ENCODE data around the gene BTNL9. TPM values are rescaled to one million over a fixed set of nuclear protein-coding genes. Genes with fewer than 3 reads are reported as not detected.

The BTNL9 gene
- total and polyA plus RNA-seq, 9 of the 15 experiments (the other 6 are each of a cell fraction or from before 2014, with no cell fraction given), result 3.7 to 86.7 (median 29.4) TPM

- ATAC-seq (no peak; the same call in 2 of the 3 replicates), FAIRE-seq (no peak), DNase-seq (ENCODE audit: extremely low read depth in 1 of 4, low spot score in 3 of 4) (no peak)
- TF ChIP-seq ELF1 (tag; IDR thresholded peaks at IDR 0.05) (no peak), ELF4 (CRISPR knock-in tag; IDR thresholded peaks at IDR 0.05) (no peak), PHF21A (IDR thresholded peaks at IDR 0.05; ENCODE audit: borderline replicate concordance, low read depth) (peak; percentile 18; the same call in 1 of the 2 replicates), EWSR1 (IDR thresholded peaks at IDR 0.05; ENCODE audit: borderline replicate concordance, low read depth, partially characterized antibody) (no peak), KDM1A (IDR thresholded peaks at IDR 0.05) (peak; percentile 64 to 77), PTRF (tag; IDR thresholded peaks at IDR 0.05) (no peak), NR4A1 (CRISPR knock-in tag; IDR thresholded peaks at IDR 0.05) (no peak), NR4A1 (tag; IDR thresholded peaks at IDR 0.05) (no peak), HMG20B (CRISPR knock-in tag; IDR thresholded peaks at IDR 0.05) (no peak), SRSF1 (IDR thresholded peaks at IDR 0.05; ENCODE audit: low read depth, low read length) (no peak), SREBF1 (IDR thresholded peaks at IDR 0.05; ENCODE audit: borderline replicate concordance, low read depth, low read length) (no peak), USF1 (CRISPR knock-in tag; IDR thresholded peaks at IDR 0.05) (no peak; the same call in 1 of the 2 replicates), RCOR1 (IDR thresholded peaks at IDR 0.05; ENCODE audit: borderline replicate concordance in 1 of 2, low read depth in 2 of 2, low read length in 2 of 2) (peak in 1 of 2 experiments; percentile 32; a peak in 1 of 4 replicates), ZNF175 (CRISPR knock-in tag; IDR thresholded peaks at IDR 0.05; ENCODE audit: low read depth) (no peak), ZEB2 (IDR thresholded peaks at IDR 0.05) (no peak), EGR1 (conservative IDR thresholded peaks at IDR 0.05) (peak; percentile 90), ZBED1 (IDR thresholded peaks at IDR 0.05) (no peak), C11orf30 (IDR thresholded peaks at IDR 0.05; ENCODE audit: low read depth) (no peak)
- no peak overlapping the region; a peak in 1 of 4 replicates for H3K9ac ChIP-seq (ENCODE audit: insufficient read depth in 1 of 2, low read depth in 2 of 2, low read length in 2 of 2)
- H3K9me3 ChIP-seq (replicated peaks; ENCODE audit: control insufficient read depth, insufficient read depth, low read depth, low read length), result no peaks in the 10 kb centered on the region
- no peaks in the 10 kb centered on the region for H4K20me1 ChIP-seq (replicated peaks; ENCODE audit: control insufficient read depth, insufficient read depth, low read length)
- no peaks in the 10 kb centered on the region for H3K9me1 ChIP-seq (ENCODE audit: control insufficient read depth, insufficient read depth, low read length)
- H3K4me2 ChIP-seq (ENCODE audit: insufficient read depth, low read length), result peak overlapping the region; percentile 75; the same call in 1 of the 2 replicates
- peaks cover 9 to 29% of the 10 kb centered on the region in 2 experiments; a peak in 4 of 5 replicates for H3K4me1 ChIP-seq (replicated peaks in 1 of 2; ENCODE audit: control insufficient read depth in 2 of 2, insufficient read depth in 2 of 2, low read length in 2 of 2)
- ChIA-PET CTCF (ENCODE audit: low intra/inter-chr PET ratio) (interaction anchor here (2.1 kb wide), 1 partner anchor 115 kb away, joined by 8 read pairs; no protein-coding TSS in a partner anchor), POLR2A (interaction anchor here (0.5 to 2.8 kb wide), 7 partner anchors 11 to 213 kb away, joined by 3 to 10 read pairs (median 3); no protein-coding TSS in a partner anchor)
- H3K4me3 ChIP-seq, result no peak overlapping the region
- H3K79me2 ChIP-seq (ENCODE audit: control insufficient read depth, insufficient read depth, low read length), result no peaks in the 10 kb centered on the region
- in situ Hi-C loops (cut with MboI), result no loop called here
- H2AFZ ChIP-seq (ENCODE audit: low read depth, low read length), result no peak overlapping the region
- BruUV-seq (replicated peaks), result no TSS peak
- no peaks in the 10 kb centered on the region for H3K36me3 ChIP-seq (ENCODE audit: control insufficient read depth, insufficient read depth, low read length)
- H3K27ac ChIP-seq (ENCODE audit: extremely low read depth, low read depth, low read length), result no peak overlapping the region
- peaks cover 0 to 4% of the 10 kb centered on the region in 2 experiments; a peak in 2 of 5 replicates for H3K27me3 ChIP-seq (ENCODE audit: control insufficient read depth in 2 of 2, insufficient read depth in 2 of 2, low read length in 2 of 2)
- 35% methylated on average over 9 of the region's 10 CpGs for WGBS (ENCODE audit: insufficient coverage, low coverage, missing lambda C conversion rate)
- intact Hi-C loops (cut with micrococcal nuclease), result loop anchor here (2.0 to 5.0 kb wide), 2 partner anchors 113 to 171 kb away; no protein-coding TSS in a partner anchor
Measured at GRCh38 chr5:181044093-181044599, 4.1 kb downstream of the BTNL9 start.
